Sigmoid colon (tissue), 4 donors: ENCODE data around the gene SDCCAG8.

Experiments
- CTCF ChIP-seq, 4 experiments: fragments of 450-650 bp in 3 of 4; fragments of 200-600 bp in 1 of 4; IDR thresholded peaks; one replicate each; pipeline ENCODE4 v1.5.1; 2016 to 2019; ENCODE audit warnings: antibody characterized with exemption in 4 of 4, mild to moderate bottlenecking in 3 of 4, moderate library complexity in 2 of 4
- EP300 ChIP-seq, 4 donors: sonication (generic); formaldehyde crosslinking; IDR thresholded peaks; one replicate each; pipeline ENCODE4 v1.6.1; 2017; ENCODE audit warnings: antibody characterized with exemption in 4 of 4
- POLR2A ChIP-seq, 2 donors: fragments of 450-650 bp; IDR thresholded peaks; one replicate each; pipeline ENCODE4 v1.6.1; 2016; ENCODE audit warnings: antibody characterized with exemption in 2 of 2, mild to moderate bottlenecking in 2 of 2, moderate library complexity in 2 of 2

DNA sequence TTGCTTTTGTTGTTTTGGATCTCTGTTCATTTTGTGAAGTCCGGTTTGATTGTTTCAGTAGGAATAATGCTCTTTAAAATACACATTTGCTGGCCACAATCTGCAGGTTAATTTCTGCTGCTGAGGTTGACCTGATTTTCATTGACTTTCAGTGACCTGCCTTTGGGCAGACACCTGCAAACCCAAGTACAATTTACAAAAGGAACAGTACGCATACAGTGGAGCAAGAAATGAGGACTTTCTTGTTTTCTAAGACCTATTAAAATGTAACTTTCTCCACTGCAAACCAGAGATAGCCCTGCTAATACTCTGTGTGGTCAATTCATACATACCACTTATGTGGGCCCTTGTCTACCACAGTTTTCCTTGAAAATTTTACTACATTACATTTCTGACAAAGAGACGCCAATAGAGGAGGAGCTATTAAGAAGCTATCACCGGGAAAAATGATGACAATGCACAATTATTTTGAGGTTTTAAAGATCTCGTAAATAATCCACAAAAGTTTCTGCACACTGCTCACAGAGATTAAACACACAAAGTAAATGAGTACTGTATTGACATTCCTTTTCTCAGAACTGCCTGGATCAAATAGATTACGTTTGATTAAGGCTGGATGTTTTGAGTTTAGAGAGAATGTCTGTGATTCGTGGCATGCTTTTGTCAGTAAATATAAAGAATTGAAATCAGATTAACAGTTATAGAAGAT is 141.9 kb downstream of the SDCCAG8 start:
- no peak for TF ChIP-seq POLR2A (IDR thresholded peaks at IDR 0.05)
- no peak for TF ChIP-seq CTCF (IDR thresholded peaks at IDR 0.05)
- no peak for TF ChIP-seq EP300 (IDR thresholded peaks at IDR 0.05)
